ELF-1 (cell line): ENCODE results near the gene STIMATE.

Experiments used
- DNase-seq: peaks from one replicate; pipeline ENCODE4 v3.0.0-alpha.2; 2016; ENCODE audit warnings: low read depth, low spot score

STIMATE gene

GRCh38 chr3:52841981-52842340 lies 55.4 kb downstream of the STIMATE start:
- DNase-seq, result no peak

- no peak for DNase-seq
Observed at GRCh38 chr3:52841211-52841980, 56.0 kb downstream of the STIMATE start.

DNA sequence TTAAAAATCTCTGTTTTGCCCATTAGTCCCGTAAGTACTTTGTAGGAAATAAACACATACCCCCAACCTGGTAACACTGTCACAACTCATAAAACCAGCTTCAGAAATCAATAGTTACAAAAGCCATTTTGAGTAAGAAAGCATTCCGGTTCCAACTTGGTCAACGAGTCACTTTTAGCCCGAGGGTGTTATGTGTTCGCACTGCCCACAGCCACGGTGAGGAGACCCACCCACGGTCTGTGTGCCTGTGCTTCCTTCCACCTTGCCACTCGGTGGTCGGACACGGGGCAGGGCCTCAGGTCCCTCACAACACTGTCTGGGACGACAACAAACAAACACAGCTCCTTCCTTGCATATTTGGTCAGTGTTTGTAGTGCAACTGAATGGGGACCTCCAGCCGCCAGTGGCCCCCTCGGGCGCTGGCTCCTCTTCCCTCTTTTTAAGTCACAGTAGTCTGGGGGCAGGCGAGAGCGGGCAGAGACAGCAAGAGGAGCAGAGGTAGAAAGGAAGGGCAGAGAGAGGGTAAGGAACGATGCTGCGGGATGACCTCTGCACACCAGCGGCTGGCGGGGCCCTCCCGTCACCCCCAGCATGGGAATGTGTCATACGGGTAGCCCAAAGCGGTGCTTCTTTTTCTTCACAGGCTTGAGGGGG lies 57.3 kb downstream of the STIMATE start:
- peak; percentile 34 for DNase-seq

DNA sequence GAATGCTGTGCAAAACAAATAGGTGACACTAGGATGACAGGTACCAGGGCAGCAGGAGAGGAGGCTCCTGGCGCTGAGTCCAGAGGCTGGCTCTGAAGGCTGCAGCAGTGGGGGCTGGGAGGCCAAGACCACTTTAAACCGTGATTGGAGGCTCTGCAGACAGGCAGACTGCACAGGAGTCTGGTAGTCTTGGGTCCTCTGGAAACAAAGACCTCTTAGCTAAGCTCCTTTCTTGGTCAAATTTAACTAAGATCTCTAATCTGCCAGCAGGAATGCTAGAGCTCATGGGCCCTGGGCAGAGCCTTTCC lies 58.1 kb downstream of the STIMATE start:
- no peak for DNase-seq

- DNase-seq, result no peak
Observed at GRCh38 chr3:52838561-52839267, 58.6 kb downstream of the STIMATE start.

GRCh38 chr3:52836986-52837385 lies 60.4 kb downstream of the STIMATE start:
- no peak for DNase-seq

DNA sequence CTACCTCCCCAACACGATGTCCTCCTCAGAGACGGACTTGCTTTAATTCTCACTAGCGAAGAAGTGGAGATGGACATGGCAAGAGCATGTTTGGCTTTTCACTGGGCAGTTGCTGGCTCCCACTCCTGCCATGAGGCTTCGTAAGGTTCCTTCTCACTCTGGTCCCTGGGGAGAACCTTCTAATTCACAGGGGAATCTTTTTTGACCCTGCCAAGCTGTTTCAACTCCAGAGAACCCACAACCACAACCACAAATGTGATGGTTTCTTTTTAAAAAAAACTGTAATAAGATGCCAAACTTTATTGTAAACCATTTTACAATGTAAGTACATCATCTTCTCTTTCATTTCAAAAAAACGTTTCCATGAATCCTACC lies 60.9 kb downstream of the STIMATE start:
- DNase-seq, result no peak

- DNase-seq, result no peak
Observed at GRCh38 chr3:52835766-52836470, 61.4 kb downstream of the STIMATE start.

DNA sequence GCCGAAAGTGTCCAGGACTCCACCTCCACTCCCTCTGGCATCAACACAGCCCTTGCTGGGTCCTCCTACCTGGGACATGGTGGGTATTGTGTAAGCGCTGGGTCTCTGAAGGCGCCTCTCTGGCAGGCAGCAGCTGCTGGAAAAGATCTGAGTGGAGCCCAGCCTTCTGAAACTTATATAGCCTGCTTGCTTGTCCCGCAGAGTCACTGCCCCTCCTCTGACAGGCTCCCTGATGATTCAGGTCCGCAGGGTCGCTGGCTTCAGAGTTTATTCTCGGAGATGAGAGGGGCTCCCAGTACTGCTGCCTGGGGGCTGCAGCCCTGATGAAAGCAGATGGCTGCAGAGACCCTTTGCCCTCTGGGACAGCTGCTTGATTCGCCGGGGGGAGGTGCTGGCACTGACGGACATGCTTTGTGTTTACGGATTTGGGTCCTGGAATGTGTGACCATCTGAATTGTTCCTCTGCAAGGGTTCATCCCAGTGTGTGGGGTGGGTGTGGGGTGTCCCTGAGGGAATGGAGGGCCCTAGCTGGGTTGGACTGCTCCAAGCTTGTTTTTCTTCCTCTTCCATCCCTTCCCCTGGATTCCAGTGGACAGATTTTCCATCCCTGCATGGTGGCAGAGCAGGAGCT lies 62.4 kb downstream of the STIMATE start, which contains the start of gene MUSTN1:
Gene MUSTN1 (minus strand): TSS at position 149 of the 631 bp plus-strand sequence. CDS start 71 bp downstream, at position 78.
- DNase-seq, result peak; percentile 92

DNA sequence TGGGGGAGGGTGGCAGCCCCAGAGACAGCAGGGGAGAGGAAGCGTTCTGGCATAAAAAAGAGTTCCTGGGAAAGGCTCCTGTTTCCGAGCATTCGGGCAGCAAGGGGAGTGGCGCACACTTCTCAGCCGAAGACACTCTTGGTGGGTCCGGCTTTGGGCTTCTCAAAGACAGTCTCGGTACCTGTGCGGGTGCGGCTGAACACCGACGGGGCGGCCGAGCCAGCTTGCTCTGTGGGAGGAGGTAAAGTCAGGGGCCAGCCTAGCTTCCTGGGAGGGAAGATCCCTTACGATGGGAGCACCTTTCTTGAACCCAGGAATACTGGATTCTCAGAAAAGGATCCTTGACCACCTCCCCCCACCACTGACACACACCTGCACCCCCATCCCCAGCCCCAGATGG lies 64.1 kb downstream of the STIMATE start:
- no peak for DNase-seq

GRCh38 chr3:52831500-52832301 lies 65.6 kb downstream of the STIMATE start:
- peak; percentile 19 for DNase-seq

DNA sequence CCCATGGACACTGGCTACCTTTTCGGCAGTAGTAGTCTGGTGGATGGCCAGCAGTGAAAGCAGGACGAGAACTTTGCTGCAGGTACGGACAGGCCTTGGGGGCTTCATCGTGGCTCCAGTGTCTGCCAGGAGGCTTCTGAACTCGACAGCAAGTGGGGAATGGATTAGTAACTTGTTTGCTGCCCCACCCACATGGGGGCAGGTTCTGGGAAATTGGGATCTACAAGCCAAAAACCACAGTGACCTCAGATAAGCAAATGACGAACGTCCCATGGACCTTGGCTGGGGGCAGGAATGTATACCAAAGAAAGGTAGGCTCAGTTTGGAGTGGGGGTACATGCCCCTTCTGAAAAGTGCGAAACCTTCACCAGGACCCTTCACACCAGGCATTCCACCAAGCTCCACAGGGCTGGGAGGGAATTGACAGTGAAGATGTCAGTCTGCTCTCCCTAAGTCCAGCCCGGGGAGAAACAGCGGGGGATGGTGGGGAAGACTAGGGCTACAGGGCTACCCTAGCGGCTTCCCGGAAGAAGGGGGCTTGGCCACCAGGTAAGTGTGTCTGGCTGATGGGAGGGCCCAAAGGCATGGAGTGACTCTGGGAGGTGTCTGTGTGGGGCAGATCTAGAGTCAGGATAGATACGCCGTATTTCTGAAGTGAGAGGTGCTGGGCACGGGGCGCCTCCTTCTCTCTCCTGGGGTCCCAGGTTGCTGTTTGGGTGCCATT lies 66.7 kb downstream of the STIMATE start, which contains the start of gene ITIH4:
Gene ITIH4 (minus strand): TSS at position 138 of the 724 bp plus-strand sequence. CDS start 30 bp downstream, at position 108.
- DNase-seq, result peak; percentile 23

DNA sequence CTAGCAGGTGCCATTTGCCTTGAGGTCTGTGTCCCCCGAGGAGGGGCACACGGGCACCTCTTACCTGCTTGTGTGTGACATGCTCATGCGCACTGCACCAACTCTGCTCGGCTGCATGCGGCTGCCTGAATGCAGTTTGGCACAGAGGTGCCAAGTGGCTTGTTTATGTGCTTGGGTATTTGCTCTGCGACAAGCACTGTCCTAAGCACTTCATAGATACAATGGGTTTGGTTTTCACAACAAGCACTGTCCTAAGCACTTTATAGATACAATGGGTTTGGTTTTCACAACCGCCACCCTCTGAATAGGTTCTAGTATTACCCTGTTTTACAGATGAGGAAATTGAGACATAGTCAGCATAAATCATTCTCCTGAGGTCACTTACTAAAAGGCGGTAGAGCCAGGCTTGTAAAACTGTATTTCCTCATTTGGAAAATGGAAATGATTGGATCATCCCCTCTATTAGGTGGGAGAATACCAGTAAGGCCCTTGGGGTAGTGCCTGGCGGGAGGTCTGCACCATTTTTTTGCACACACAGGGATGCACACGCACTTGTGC lies 67.4 kb downstream of the STIMATE start:
- DNase-seq, result no peak

- DNase-seq, result no peak
Observed at GRCh38 chr3:52829482-52829881, 67.9 kb downstream of the STIMATE start.

GRCh38 chr3:52827866-52828376 lies 69.4 kb downstream of the STIMATE start:
- no peak for DNase-seq

DNA sequence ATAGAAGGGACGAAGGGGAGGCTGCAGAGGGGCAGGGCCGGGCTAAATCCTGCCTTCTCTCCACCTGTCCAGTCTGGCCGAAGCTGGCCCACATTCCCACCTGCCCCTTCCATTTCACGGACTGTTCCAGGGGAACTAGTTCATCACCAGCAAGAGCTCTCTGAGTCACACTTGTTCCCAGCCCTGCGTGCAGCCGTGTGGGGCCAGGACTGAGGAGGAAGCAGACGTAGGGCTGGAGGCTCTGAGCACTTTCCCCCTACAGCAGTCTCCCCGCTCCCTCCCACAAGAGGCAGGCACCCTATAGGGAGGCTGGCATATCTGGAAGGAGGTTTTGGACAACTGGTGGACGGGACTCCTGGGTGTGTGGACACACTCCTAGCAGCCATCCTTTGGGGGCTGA lies 69.9 kb downstream of the STIMATE start:
- DNase-seq, result no peak

GRCh38 chr3:52824037-52824436 lies 73.3 kb downstream of the STIMATE start:
- no peak for DNase-seq

DNA sequence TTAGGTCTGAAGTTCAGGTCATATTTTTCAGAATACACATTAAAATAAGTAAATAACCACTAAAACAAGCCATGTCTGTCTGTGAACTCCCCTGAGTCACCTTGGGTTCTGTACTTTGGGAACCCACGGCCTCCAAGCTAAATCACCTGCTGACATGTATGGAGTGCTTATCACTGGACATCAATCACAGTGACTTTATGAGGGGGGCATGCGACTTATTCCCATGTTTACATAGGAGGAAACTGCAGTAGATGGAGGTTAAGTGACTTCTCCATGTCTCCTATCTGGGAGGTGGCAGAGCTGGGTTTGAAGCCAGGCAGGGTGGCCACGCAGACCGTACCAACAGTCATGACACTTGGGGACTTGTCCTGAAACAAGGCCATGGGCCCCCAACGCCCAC lies 75.0 kb downstream of the STIMATE start:
- DNase-seq, result no peak

GRCh38 chr3:52820736-52821135 lies 76.6 kb downstream of the STIMATE start:
- peak; percentile 69 for DNase-seq
